Measurements from ENCODE around the gene ZNF420. TPM values are rescaled to one million over a fixed set of nuclear protein-coding genes. Genes with fewer than 3 reads are reported as not detected.

Gene ZNF420
- total RNA-seq, 1 experiment from 2014 or later, result 14.8 TPM

GRCh38 chr19:37165635-37166034 is 87.4 kb downstream of the ZNF420 start:
- Histone ChIP-seq H3K36me3 (ENCODE audit: insufficient read depth, low read length) (peaks cover 25% of the 10 kb centered on the region), H3K27me3 (ENCODE audit: low read length) (no peaks in the 10 kb centered on the region), H3K27ac (ENCODE audit: low read length) (no peak overlapping the region), H3K4me3 (ENCODE audit: low read length) (no peak overlapping the region), H3K4me2 (ENCODE audit: low read depth, low read length, poor library complexity, severe bottlenecking) (no peak overlapping the region), H4K20me1 (ENCODE audit: insufficient read depth, low read depth, low read length) (no peaks in the 10 kb centered on the region), H3K9me3 (ENCODE audit: low read length) (peaks cover 14% of the 10 kb centered on the region), H3K4me1 (ENCODE audit: low read length) (no peaks in the 10 kb centered on the region), H2AFZ (ENCODE audit: low read length) (no peak overlapping the region), H3K79me2 (ENCODE audit: low read length) (no peaks in the 10 kb centered on the region), H3K9me2 (replicated peaks; ENCODE audit: insufficient read depth, low read length) (no peaks in the 10 kb centered on the region), H3K9ac (ENCODE audit: low read length) (no peak overlapping the region)
- no peak for DNase-seq

DNA sequence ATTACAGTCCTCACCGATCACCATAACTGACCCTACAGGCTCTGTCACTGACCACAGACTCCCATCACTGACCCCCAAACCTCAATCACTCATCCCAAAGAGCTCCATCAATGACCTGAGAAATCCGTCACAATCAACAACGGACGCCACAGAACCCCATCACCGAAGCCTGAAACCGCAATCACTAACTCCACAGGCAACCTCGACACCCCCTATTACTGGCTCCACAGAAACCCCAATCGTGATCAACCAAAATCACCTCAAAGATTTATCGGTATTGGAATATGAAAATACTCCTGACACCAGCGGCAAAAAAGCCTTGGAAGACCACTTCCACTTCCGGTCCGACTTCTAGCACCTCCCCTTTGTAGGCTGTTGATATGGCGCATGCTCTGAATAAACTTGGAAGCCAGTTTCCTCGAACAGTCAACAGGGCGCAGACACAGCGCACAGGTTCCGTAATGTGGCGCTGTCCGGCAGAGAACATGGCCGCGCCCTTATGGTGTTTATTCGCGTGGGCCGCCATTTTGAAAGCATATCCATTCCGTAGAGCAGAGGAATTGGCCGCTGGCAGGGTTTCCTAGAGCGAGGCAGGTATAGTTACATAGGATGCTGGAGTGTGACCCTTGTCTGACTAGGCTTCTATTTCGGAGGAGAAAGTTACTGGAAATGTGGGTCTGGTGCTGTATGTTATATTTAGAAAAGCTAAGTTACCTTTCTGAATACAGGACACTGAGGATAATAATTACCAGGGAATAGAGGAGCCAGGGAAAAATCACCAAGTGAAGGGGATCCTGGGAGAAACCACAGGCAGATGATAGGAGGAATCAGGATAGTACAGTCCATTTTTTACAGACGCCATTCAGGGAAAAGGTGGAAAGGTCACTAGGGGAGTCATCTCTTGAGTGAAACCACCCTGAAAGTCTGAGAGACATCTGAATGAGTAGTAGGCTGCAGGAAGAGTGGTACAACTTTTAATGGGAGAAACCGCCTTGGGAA is 94.4 kb downstream of the ZNF420 start, which contains the start of gene ZNF585A:
Gene ZNF585A, minus strand, starts transcription at position 328 of the 999 bp plus-strand sequence. CDS start 2,785 bp downstream, outside the sequence.
- 0 out of 2 replicates have a peak, but pooled peaks cover 4% of the 10 kb centered on the region for H3K79me2 ChIP-seq (ENCODE audit: low read length)
- peak; percentile 94 for DNase-seq
- no peaks in the 10 kb centered on the region for H3K9me2 ChIP-seq (replicated peaks; ENCODE audit: insufficient read depth, low read length)
- no peaks in the 10 kb centered on the region; the same call in 1 of the 2 replicates for H3K4me1 ChIP-seq (ENCODE audit: low read length)
- peak within 1 kb of the TSS; percentile 73 for H3K9ac ChIP-seq (ENCODE audit: low read length)
- peaks cover 21% of the 10 kb centered on the region for H3K9me3 ChIP-seq (ENCODE audit: low read length)
- H3K27ac ChIP-seq (ENCODE audit: low read length), result no peak within 1 kb of the TSS
- no peaks in the 10 kb centered on the region for H3K27me3 ChIP-seq (ENCODE audit: low read length)
- peak within 1 kb of the TSS; percentile 56; the same call in 1 of the 2 replicates for H2AFZ ChIP-seq (ENCODE audit: low read length)
- H3K4me3 ChIP-seq (ENCODE audit: low read length), result peak within 1 kb of the TSS; percentile 74
- peak within 1 kb of the TSS; percentile 66 for H3K4me2 ChIP-seq (ENCODE audit: low read depth, low read length, poor library complexity, severe bottlenecking)
- H4K20me1 ChIP-seq (ENCODE audit: insufficient read depth, low read depth, low read length), result no peaks in the 10 kb centered on the region
- peaks cover 19% of the 10 kb centered on the region for H3K36me3 ChIP-seq (ENCODE audit: insufficient read depth, low read length)

Other genes starting within 250 kb of the ZNF420 start
- gene ZNF790, start 240.0 kb upstream of the ZNF420 start, total RNA-seq (2014; rRNA removed; shearing (Covaris generic); ENCODE audit: low replicate concordance), result 10.5 and 16.1 TPM in 2 replicates
- 4.4 and 11.3 TPM in 2 replicates for gene ZNF345, start 227.6 kb upstream of the ZNF420 start, total RNA-seq (2014; rRNA removed; shearing (Covaris generic); ENCODE audit: low replicate concordance)
- gene ZNF829, start 162.1 kb upstream of the ZNF420 start, total RNA-seq (2014; rRNA removed; shearing (Covaris generic); ENCODE audit: low replicate concordance), result 0.47 and 1.8 TPM in 2 replicates
- 0.48 and 2.1 TPM in 2 replicates for gene ZNF568, start 162.1 kb upstream of the ZNF420 start, total RNA-seq (2014; rRNA removed; shearing (Covaris generic); ENCODE audit: low replicate concordance)
- 4.4 and 7.2 TPM in 2 replicates for gene ZNF585A, start 94.3 kb downstream of the ZNF420 start, total RNA-seq (2014; rRNA removed; shearing (Covaris generic); ENCODE audit: low replicate concordance)
- gene ZNF585B, start 132.1 kb downstream of the ZNF420 start, total RNA-seq (2014; rRNA removed; shearing (Covaris generic); ENCODE audit: low replicate concordance), result 20.6 and 27.8 TPM in 2 replicates
- gene ZNF383, start 139.8 kb downstream of the ZNF420 start, total RNA-seq (2014; rRNA removed; shearing (Covaris generic); ENCODE audit: low replicate concordance), result 6.3 and 18.7 TPM in 2 replicates